Measurements from ENCODE around the gene ANKRD17.

DNA sequence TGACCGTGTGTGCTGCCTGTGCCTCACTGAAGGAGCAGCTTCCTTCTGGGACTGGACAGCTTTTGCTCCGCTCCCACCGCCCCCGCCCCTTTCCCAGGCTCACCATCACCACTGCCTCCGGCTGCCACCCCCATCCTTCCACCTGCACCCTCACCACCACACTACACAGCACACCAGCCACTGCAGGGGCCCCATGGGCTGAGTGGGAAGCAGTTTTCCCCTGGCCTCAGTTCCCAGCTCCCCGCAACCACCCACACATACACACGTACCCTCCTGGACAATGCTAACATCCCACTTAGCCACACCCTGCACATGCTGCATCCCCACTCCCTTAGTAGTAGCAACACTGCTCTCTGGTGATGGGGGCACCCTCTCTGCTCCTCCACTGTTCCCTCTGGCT lies 159.5 kb downstream of the ANKRD17 start:
- TF ChIP-seq, protein P1, sequence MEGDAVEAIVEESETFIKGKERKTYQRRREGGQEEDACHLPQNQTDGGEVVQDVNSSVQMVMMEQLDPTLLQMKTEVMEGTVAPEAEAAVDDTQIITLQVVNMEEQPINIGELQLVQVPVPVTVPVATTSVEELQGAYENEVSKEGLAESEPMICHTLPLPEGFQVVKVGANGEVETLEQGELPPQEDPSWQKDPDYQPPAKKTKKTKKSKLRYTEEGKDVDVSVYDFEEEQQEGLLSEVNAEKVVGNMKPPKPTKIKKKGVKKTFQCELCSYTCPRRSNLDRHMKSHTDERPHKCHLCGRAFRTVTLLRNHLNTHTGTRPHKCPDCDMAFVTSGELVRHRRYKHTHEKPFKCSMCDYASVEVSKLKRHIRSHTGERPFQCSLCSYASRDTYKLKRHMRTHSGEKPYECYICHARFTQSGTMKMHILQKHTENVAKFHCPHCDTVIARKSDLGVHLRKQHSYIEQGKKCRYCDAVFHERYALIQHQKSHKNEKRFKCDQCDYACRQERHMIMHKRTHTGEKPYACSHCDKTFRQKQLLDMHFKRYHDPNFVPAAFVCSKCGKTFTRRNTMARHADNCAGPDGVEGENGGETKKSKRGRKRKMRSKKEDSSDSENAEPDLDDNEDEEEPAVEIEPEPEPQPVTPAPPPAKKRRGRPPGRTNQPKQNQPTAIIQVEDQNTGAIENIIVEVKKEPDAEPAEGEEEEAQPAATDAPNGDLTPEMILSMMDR (IDR thresholded peaks at IDR 0.05) = no peak
- no peak for TF ChIP-seq EZH2phosphoT487 (IDR thresholded peaks at IDR 0.05)

All from neural progenitor cell (in vitro differentiated cells).